Astrocyte (in vitro differentiated cells and primary cell): ENCODE measurements around the gene XPO6.

Experiments
- EZH2 ChIP-seq: IDR thresholded peaks from 2 replicates; pipeline ENCODE4 v1.6.1; 2012; ENCODE audit warnings: mild to moderate bottlenecking, low read length, inconsistent platforms; ENCODE audit not compliant: insufficient read depth
- TF ChIP-seq, protein P1 (sequence below): IDR thresholded peaks from 2 replicates; pipeline ENCODE4 v1.5.1; 2011; ENCODE audit warnings: low read depth, mild to moderate bottlenecking, inconsistent platforms, low read length, moderate library complexity; ENCODE audit not compliant: insufficient read depth

DNA sequence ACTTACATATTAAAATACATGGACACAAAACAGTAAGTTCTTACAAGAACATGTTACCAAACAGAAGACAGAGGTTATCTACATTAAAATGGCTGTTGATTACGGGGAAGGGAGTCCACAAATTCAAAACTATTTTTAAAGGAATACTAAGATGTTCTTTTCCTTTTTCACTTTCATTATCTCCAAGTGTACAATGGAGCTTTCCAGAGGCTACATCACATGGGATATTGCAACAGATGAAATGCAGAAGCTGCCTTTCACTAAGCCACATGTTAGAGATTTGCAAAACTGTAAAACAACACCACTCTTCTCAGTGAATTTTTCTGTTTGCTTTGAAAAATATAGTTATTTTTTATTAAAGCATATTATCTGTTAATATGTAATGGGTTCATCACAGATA lies 53.6 kb downstream of the XPO6 start:
- TF ChIP-seq, protein P1, sequence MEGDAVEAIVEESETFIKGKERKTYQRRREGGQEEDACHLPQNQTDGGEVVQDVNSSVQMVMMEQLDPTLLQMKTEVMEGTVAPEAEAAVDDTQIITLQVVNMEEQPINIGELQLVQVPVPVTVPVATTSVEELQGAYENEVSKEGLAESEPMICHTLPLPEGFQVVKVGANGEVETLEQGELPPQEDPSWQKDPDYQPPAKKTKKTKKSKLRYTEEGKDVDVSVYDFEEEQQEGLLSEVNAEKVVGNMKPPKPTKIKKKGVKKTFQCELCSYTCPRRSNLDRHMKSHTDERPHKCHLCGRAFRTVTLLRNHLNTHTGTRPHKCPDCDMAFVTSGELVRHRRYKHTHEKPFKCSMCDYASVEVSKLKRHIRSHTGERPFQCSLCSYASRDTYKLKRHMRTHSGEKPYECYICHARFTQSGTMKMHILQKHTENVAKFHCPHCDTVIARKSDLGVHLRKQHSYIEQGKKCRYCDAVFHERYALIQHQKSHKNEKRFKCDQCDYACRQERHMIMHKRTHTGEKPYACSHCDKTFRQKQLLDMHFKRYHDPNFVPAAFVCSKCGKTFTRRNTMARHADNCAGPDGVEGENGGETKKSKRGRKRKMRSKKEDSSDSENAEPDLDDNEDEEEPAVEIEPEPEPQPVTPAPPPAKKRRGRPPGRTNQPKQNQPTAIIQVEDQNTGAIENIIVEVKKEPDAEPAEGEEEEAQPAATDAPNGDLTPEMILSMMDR = no peak
- TF ChIP-seq EZH2 = no peak
